Sigmoid colon (tissue), 7 donors: Measurements from ENCODE around the gene TMEM132D. TPM values are rescaled to one million over a fixed set of nuclear protein-coding genes. Genes with fewer than 3 reads are reported as not detected.
"Not testable (repeated sequence)": the region's sequence is repeated elsewhere in the genome, so short reads cannot be mapped to it uniquely, and the experiment has no call there.

Experiments
- DNase-seq: peaks from one replicate; pipeline ENCODE4 v3.0.0-alpha.2; 2019
- H3K27ac ChIP-seq, 4 donors: fragments of 200-600 bp; sonication (generic); one replicate each; pipeline ENCODE4 v1.5.1; 2016 to 2019; ENCODE audit warnings: mild to moderate bottlenecking in 1 of 4
- H3K27me3 ChIP-seq, 3 donors: fragments of 200-600 bp; sonication (generic); one replicate each; pipeline ENCODE4 v1.5.1; 2019; ENCODE audit warnings: mild to moderate bottlenecking in 1 of 3
- H3K36me3 ChIP-seq, 4 donors: fragments of 200-600 bp; sonication (generic); one replicate each; pipeline ENCODE4 v1.5.1; 2016 to 2019
- H3K4me1 ChIP-seq, 4 donors: fragments of 200-600 bp; sonication (generic); one replicate each; pipeline ENCODE4 v1.5.1; 2017 to 2019
- H3K4me3 ChIP-seq, 4 donors: fragments of 200-600 bp; sonication (generic); one replicate each; pipeline ENCODE4 v1.5.1; 2017 to 2019; ENCODE audit warnings: mild to moderate bottlenecking in 2 of 4, moderate library complexity in 1 of 4
- H3K9me3 ChIP-seq, 4 donors: fragments of 200-600 bp in 3 of 4; sonication (generic) in 3 of 4; one replicate each; pipeline versions ENCODE4 v1.5.1 to v1.6.1; 2013 to 2019
- EP300 ChIP-seq, 4 donors: sonication (generic); formaldehyde crosslinking; IDR thresholded peaks; one replicate each; pipeline ENCODE4 v1.6.1; 2017; ENCODE audit warnings: antibody characterized with exemption in 4 of 4
- POLR2A ChIP-seq, 2 donors: fragments of 450-650 bp; IDR thresholded peaks; one replicate each; pipeline ENCODE4 v1.6.1; 2016; ENCODE audit warnings: antibody characterized with exemption in 2 of 2, mild to moderate bottlenecking in 2 of 2, moderate library complexity in 2 of 2
- POLR2AphosphoS5 ChIP-seq, 4 donors: sonication (generic); formaldehyde crosslinking; IDR thresholded peaks; one replicate each; pipeline ENCODE4 v1.6.1; 2017; ENCODE audit warnings: antibody characterized with exemption in 4 of 4
- WGBS, 2 donors: extraction: QIAGEN DNeasy Blood & Tissue Kit; methylation state at CpG; one replicate each; pipeline ENCODE4 v1.1.7; 2013; 5-methylcytosine and 5-hydroxymethylcytosine counted together
- intact Hi-C: fragments of 100-400 bp; cut with DNase I; formaldehyde crosslinking; loops from one replicate; pipeline ENCODE4 v1.15.1; 2023
- polyA plus RNA-seq, 3 donors: library from polyadenylated mRNA; stranded (reverse); fragments of 200-250 nt; gene quantifications; one replicate each; pipeline ENCODE4 v1.2.3, GENCODE V29; 2013
- total RNA-seq, 4 donors: library from RNA; depleted of rRNA; stranded (reverse); fragments of >200 nt; gene quantifications; one replicate each; pipeline ENCODE4 v1.1.0, GENCODE V29; 2016
- TF ChIP-seq, protein P1 (sequence below), 4 experiments: fragments of 450-650 bp in 3 of 4; fragments of 200-600 bp in 1 of 4; IDR thresholded peaks; one replicate each; pipeline ENCODE4 v1.5.1; 2016 to 2019; ENCODE audit warnings: antibody characterized with exemption in 4 of 4, mild to moderate bottlenecking in 3 of 4, moderate library complexity in 2 of 4
- donor health status: healthy with polysubstance abuse.
- donor health status: Bipolar disorder and iron deficiency.
- donor health status: healthy.

The TMEM132D gene
- total and polyA plus RNA-seq, 7 donors, result under 0.01 to 0.03 (median under 0.01) TPM; not detected in 3

DNA sequence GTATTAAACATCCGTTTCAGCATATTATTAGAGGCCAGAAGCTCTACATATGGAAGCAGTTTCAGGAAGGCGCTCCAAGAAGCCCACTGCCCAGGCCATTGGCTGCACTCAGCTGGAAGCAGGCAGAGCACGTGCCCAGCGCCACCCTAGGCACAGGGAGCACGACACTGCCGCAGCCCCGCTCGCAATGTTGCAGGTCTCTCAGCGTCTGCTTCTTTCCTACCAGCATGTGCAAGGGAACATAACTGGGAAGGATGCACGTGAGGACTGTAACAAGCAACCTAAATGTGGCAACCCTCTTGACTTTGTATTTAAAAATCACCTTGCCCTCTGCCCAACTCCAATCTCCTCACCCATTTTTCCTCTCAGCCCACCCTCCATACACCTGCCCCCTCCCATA lies 3.5 kb downstream of the TMEM132D start:
- WGBS, 2 donors, result 81 to 84% methylated on average over 10 of the region's 10 CpGs
- Histone ChIP-seq H3K27me3 (peaks cover 6 to 32% (median 27%) of the 10 kb centered on the region in 3 donors), H3K9me3 (no peaks in the 10 kb centered on the region), H3K36me3 (no peaks in the 10 kb centered on the region), H3K4me1 (no peaks in the 10 kb centered on the region), H3K4me3 (no peak overlapping the region), H3K27ac (no peak overlapping the region)
- intact Hi-C loops, result no loop called here
- TF ChIP-seq, protein P1, sequence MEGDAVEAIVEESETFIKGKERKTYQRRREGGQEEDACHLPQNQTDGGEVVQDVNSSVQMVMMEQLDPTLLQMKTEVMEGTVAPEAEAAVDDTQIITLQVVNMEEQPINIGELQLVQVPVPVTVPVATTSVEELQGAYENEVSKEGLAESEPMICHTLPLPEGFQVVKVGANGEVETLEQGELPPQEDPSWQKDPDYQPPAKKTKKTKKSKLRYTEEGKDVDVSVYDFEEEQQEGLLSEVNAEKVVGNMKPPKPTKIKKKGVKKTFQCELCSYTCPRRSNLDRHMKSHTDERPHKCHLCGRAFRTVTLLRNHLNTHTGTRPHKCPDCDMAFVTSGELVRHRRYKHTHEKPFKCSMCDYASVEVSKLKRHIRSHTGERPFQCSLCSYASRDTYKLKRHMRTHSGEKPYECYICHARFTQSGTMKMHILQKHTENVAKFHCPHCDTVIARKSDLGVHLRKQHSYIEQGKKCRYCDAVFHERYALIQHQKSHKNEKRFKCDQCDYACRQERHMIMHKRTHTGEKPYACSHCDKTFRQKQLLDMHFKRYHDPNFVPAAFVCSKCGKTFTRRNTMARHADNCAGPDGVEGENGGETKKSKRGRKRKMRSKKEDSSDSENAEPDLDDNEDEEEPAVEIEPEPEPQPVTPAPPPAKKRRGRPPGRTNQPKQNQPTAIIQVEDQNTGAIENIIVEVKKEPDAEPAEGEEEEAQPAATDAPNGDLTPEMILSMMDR (IDR thresholded peaks at IDR 0.05), result no peak
- TF ChIP-seq EP300 (IDR thresholded peaks at IDR 0.05) (no peak), POLR2A (IDR thresholded peaks at IDR 0.05) (no peak), POLR2AphosphoS5 (IDR thresholded peaks at IDR 0.05) (no peak)
- DNase-seq, result no peak

DNA sequence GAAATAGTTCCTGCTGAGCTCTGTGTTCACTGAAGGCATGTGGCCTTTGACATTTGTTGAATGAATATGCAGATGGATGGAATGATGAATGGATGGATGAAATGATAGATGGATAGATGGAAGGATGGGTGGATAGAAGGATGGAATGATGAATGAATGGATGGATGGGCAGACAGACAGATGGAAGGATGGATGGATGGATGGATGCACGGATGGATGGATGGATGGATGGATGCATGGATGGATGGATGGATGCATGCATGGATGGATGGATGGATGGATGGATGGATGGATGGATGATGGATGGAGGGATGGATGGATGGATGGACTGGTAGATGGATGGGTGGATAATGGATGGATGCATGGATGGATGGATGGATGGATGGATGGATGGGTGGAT lies 4.8 kb downstream of the TMEM132D start:
- H3K4me3 ChIP-seq, H3K4me1 ChIP-seq, intact Hi-C loops, H3K27ac ChIP-seq, H3K9me3 ChIP-seq, DNase-seq, H3K36me3 ChIP-seq: not testable (repeated sequence)
- peaks cover under 1 to 24% (median 20%) of the 10 kb centered on the region in 3 donors for H3K27me3 ChIP-seq
- 78 to 87% methylated on average over 1 of the region's 1 CpG for WGBS, 2 donors

DNA sequence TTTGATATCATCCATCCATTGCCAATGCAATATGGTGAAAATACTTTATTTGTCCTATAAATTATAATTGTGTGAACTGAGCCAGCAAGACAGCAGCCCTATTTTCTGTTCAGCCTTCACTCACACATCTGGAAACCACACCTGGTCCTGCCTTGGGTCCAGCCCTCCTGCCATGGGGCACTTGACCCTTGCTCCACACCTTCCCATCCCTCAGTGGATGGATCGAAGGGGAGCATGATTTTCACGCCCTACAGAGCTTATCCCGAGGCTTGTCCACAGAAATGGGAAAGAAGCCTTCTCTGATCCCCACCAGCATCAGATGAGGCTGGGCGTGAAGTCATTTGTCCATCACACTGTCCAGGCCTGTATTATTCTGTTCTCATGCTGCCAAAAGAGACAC lies 10.1 kb downstream of the TMEM132D start:
- Histone ChIP-seq H3K36me3 (no peaks in the 10 kb centered on the region), H3K4me3 (no peak overlapping the region), H3K27me3 (no peaks in the 10 kb centered on the region), H3K27ac (no peak overlapping the region), H3K4me1 (no peaks in the 10 kb centered on the region), H3K9me3 (no peaks in the 10 kb centered on the region)
- no peak for DNase-seq
- intact Hi-C loops, result no loop called here
- TF ChIP-seq POLR2A (IDR thresholded peaks at IDR 0.05), result no peak
- TF ChIP-seq, protein P1 (IDR thresholded peaks at IDR 0.05), result no peak
- TF ChIP-seq POLR2AphosphoS5 (IDR thresholded peaks at IDR 0.05), result no peak
- no peak for TF ChIP-seq EP300 (IDR thresholded peaks at IDR 0.05)
- 87 to 91% methylated on average over 4 of the region's 4 CpGs for WGBS, 2 donors

DNA sequence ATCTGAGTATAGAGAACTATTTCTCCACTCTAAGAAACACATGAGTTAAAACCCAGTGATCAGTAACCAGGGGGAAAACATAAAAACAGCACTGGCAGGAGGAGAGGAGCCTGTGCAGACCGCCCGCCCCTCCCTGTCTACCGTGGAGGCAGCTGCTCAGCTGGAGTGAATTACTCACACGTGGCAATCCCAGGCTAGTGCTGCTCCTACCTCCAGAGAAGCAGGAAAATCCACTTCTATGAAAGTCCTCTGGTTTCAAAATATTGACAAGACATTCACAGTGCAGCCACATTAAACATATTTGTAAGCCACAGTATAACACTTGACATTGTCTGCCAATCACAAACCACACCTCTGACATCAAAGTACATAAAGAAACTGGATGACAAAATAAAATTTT lies 16.7 kb downstream of the TMEM132D start:
- Histone ChIP-seq H3K4me1 (no peaks in the 10 kb centered on the region), H3K4me3 (no peak overlapping the region), H3K27ac (no peak overlapping the region), H3K9me3 (no peaks in the 10 kb centered on the region), H3K27me3 (no peaks in the 10 kb centered on the region), H3K36me3 (no peaks in the 10 kb centered on the region)
- no peak for DNase-seq
- intact Hi-C loops, result no loop called here
- 9 to 27% methylated on average over 4 of the region's 4 CpGs for WGBS, 2 donors
- no peak for TF ChIP-seq EP300 (IDR thresholded peaks at IDR 0.05)
- no peak for TF ChIP-seq POLR2A (IDR thresholded peaks at IDR 0.05)
- no peak for TF ChIP-seq POLR2AphosphoS5 (IDR thresholded peaks at IDR 0.05)
- TF ChIP-seq, protein P1 (IDR thresholded peaks at IDR 0.05), result no peak

DNA sequence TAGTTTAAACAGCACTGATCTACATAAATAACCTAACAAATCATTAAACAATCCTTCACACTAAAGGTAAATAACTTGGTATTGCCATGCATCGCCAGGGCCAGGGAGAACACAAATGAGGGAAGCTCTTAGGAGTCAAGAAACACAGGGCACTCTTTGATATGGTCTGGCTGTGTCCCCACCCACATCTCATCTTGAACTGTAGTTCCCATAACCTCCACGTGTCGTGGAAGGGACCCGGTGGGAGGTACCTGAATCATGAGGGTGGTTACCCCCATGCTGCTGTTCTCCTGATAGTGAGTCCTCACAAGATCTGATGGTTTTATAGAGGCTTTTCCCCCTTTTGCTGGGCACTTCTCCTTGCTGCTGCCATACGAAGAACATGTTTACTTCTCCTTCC lies 17.3 kb downstream of the TMEM132D start:
- DNase-seq, result no peak
- no peaks in the 10 kb centered on the region for H3K27me3 ChIP-seq
- TF ChIP-seq POLR2A (IDR thresholded peaks at IDR 0.05) (no peak), EP300 (IDR thresholded peaks at IDR 0.05) (no peak), POLR2AphosphoS5 (IDR thresholded peaks at IDR 0.05) (no peak)
- TF ChIP-seq, protein P1 (IDR thresholded peaks at IDR 0.05), result no peak
- H3K9me3 ChIP-seq, result no peaks in the 10 kb centered on the region
- WGBS, 2 donors, result 57 to 69% methylated on average over 5 of the region's 5 CpGs
- no peaks in the 10 kb centered on the region for H3K4me1 ChIP-seq
- intact Hi-C loops, result no loop called here
- no peak overlapping the region for H3K4me3 ChIP-seq
- H3K27ac ChIP-seq, result no peak overlapping the region
- no peaks in the 10 kb centered on the region for H3K36me3 ChIP-seq
